GM19239 (cell line): ENCODE measurements around the gene TMEM106C.
A peak's percentile ranks its signal among the peaks of the same experiment; 100 is the strongest.

Experiments used
- DNase-seq: peaks from one replicate; pipeline ENCODE4 v3.0.0; 2011; ENCODE audit warnings: low spot score; ENCODE audit not compliant: insufficient read length
- FAIRE-seq: peaks from 2 replicates; lab custom pipeline; 2011; peaks lifted over from hg19 to GRCh38; lab: Jason Lieb, UNC

Gene TMEM106C

DNA sequence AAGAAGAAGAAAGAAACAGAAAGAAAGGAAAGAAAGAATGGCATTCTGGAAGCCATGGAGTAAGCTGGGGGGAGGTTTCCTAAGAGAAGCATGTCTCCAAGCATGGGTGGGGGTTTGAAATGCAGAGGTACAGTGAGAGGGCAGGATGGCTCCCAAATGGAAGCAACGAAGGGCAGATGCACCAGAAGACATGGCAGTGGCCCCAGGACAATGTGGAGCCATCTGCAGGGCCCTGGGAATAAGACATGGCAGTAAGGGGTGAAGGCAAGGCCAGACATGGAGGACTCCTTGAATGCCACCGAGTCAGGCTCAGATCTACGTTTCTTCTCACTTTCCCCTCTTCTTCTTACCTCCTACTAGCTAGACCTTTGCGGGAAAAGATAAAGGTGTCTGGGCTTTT, 45.6 kb downstream of the TMEM106C start:
- no peak for DNase-seq
- no peak for FAIRE-seq

DNA sequence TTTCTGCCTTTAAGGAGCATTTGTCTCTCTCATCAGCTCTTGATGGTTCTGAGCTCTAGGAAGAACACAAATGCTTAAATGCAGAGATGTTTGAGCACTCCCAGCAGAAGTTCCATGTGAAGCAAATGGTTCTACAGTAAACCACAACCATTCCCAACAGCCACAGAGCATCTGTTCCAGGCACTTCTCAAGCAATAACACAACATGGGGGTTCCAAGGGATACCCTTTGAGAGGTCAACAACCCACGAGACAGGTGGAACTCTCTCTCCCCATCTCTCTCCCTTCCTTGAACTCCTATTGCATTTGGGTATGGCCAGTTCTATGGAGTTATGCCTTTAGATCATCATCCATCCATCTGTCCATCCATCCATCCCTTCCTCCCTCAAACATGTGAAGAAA, 46.1 kb downstream of the TMEM106C start:
- no peak for DNase-seq
- FAIRE-seq = no peak

GRCh38 chr12:48010366-48010970, 47.1 kb downstream of the TMEM106C start:
- DNase-seq (no peak), FAIRE-seq (no peak)

DNA sequence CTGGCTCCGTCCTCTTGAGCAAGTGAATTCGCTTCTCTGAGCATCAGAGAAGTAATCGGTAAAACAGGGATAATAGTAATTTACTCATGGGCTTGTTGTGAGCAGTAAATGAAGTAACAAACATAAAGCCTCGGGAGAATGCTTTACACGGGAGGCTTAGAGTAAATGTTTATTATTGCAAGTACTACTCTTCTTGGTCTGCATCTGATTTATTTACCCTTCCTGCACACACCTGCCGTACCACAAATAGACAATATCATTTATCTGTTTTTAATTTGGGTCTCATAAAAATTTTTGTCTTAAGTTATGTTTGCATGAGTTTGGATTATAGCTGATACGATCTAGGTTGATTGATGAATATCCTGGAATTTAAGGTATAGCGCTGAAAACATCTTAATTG, 48.7 kb downstream of the TMEM106C start:
- no peak for DNase-seq
- peak; percentile 31 for FAIRE-seq

DNA sequence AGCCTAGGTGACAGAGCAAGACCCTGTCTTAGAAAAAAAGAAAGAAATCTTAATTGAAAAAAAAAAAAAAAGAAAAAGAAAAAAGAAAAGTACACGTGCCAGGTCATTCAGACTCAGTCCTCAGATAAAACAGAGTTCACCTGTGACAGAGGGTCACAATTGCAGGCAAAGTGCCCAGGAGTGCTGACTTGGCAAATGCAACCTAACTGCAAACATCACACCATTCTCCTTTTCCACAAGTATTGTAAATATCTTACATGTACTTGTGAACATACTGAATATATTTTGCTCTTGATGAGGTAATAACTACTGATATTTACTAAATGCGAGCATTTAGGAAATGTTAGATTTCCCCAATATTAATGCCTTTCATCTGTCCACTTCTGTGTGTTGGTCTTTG, 49.9 kb downstream of the TMEM106C start:
- DNase-seq (no peak), FAIRE-seq (no peak)

DNA sequence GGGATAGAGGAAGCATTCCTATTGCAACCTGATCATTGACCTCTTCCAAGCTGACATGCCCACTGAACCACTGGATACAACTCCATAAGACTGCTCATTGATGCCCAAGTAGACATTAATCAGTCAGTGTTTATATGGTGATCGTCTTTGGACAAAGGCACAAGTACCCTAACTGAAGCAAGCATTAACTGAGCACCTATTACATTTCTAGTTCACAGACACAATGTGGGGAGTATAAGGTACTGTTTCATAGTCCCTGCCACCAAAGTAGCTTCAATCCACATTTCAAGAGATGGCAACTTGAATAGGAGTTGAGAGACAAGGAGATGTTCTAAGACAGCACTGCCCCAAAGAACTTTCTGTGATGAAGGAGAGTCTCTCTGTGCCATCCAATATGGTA, 51.7 kb downstream of the TMEM106C start:
- no peak for DNase-seq
- no peak for FAIRE-seq

DNA sequence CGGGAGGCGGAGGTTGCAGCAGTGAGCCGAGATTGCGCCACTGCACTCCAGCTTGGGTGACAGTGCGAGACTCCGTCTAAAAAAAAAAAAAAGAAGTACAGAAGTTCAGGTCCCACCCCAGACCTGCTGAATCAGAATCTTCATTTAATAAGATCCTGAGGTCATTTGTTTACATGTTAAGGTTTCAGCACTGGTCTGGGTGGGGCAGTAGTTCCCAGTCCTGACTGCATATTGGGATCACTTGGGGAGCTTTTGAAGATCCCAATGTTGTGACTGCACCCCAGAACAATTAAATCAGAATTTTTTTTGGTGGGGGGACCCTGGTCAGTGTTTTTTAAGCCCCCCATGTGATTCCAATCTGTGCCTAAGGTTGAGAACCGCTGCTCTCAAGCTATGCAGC, 52.6 kb downstream of the TMEM106C start:
- FAIRE-seq (no peak), DNase-seq (no peak)

DNA sequence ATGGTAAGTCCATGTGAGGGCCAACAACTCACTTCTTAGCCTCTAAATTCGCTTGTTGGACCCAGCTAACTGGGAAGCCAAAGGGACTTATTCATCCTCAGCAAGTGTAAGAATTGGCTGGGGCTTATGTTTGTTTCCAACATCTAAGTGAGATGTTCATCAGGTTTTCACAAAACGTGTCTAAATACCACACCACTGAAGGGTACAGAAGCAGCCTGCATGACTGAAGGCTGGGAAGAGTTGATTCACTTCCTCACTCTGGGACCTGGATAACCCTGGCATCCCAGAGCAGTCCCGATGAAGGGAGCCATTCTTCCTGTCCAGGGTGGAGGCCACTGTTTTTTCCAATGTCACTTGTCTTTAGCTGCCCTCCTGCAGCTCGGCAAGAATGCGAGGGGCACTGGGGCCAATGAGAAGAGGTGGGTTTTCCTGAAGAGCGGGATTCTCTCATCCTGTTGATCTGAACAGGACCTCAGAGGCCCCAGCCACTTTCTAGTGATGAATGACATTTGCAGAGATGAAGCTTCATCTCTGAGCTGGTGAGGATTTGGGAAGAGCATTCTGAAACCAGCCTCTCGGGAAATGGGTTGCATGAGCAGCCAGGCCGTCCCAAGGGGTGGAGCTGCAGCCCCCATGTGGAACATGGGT, 53.1 kb downstream of the TMEM106C start:
- FAIRE-seq = no peak
- no peak for DNase-seq

DNA sequence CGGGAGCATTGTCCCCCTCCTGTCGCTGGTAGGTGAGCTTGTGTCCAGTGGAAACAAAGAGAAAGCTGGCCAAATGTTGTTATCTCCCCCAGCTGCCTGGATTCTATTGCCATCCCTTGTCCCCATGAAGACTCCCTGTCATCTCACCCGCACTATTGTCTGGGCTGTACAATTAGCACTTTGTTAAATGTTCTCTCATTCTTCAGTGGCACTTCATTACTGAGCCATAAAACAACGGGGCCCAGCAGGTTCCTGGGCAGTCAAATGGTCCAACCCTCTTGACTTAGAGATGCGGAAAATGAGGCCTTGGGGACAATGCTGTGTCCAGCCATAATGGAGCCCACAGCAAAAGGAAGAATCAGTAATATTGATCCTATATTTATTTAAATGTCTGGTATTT, 54.1 kb downstream of the TMEM106C start:
- FAIRE-seq = no peak
- DNase-seq = no peak

DNA sequence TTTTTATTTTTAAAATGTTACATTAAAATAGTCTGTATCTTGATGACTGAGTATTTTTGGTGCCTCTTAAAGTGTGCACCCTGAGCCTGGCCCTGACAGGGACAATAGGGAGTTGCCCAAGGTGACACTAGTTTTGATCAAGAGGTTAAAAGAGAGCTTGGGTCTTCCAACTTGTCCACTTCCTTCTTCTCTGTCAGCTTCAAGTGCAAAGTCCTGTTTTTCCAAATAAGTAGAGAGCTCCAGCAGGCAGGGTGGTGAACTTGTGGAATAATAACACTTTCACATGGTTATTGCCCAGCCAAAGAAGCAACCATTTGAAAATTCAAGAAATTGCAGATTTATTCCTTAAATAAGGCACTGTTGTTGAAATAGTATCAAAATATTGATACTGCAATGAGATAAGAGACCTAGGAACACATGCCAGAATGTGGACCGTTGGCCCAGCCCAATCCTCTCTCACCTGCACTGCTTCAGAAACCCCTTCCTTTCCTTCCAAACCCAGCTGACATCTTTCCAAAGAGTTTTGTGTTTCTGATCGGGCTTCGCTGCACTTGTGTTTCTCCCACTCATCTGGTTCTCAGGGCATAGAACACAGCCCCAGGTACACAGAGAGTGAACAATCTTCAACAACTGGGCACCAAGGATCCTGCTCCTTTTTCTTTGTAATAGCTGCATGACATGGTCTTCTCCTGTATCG, 54.7 kb downstream of the TMEM106C start:
- no peak for FAIRE-seq
- no peak for DNase-seq
